ENCODE results near the gene SHMT2. TPM values are rescaled to one million over a fixed set of nuclear protein-coding genes. Genes with fewer than 3 reads are reported as not detected.

The SHMT2 gene
- total and polyA plus RNA-seq, 2 experiments from 2014 or later = 59.9 to 110 TPM

GRCh38 chr12:57263096-57263495 is 33.6 kb downstream of the SHMT2 start:
- DNase-seq (ENCODE audit: low read depth in 1 of 2, low spot score in 1 of 2) = no peak
- TF ChIP-seq, protein P1, sequence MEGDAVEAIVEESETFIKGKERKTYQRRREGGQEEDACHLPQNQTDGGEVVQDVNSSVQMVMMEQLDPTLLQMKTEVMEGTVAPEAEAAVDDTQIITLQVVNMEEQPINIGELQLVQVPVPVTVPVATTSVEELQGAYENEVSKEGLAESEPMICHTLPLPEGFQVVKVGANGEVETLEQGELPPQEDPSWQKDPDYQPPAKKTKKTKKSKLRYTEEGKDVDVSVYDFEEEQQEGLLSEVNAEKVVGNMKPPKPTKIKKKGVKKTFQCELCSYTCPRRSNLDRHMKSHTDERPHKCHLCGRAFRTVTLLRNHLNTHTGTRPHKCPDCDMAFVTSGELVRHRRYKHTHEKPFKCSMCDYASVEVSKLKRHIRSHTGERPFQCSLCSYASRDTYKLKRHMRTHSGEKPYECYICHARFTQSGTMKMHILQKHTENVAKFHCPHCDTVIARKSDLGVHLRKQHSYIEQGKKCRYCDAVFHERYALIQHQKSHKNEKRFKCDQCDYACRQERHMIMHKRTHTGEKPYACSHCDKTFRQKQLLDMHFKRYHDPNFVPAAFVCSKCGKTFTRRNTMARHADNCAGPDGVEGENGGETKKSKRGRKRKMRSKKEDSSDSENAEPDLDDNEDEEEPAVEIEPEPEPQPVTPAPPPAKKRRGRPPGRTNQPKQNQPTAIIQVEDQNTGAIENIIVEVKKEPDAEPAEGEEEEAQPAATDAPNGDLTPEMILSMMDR (IDR thresholded peaks at IDR 0.05; ENCODE audit: low read depth, low read length) = no peak
- Histone ChIP-seq H3K4me1 (ENCODE audit: low read depth) (no peaks in the 10 kb centered on the region), H3K36me3 (peaks cover 27% of the 10 kb centered on the region), H3K27me3 (no peaks in the 10 kb centered on the region), H3K9me3 (ENCODE audit: low read depth) (no peaks in the 10 kb centered on the region), H3K4me3 (no peak overlapping the region), H3K27ac (no peak overlapping the region)

DNA sequence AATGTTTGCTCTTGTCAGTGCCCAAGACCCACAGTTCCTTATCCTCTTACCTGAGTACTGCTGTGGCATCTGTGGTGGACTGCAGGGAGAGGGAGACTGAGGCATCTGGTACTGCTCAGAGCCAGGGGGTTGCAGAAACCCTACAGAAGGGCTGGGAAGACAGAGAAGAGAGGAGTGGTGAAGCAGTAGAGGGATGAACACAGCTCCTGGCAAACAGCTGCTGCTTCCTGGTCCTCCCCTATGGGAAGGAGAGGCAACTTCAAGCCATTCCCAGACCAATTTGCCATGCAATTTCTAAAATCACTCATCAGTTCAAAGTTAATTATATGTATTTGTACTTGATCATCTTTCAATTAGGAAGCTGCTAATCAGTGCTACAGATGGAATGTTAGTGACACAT is 37.2 kb downstream of the SHMT2 start:
- Histone ChIP-seq H3K9me3 (ENCODE audit: low read depth) (no peaks in the 10 kb centered on the region), H3K4me1 (ENCODE audit: low read depth) (no peaks in the 10 kb centered on the region), H3K36me3 (peaks cover 32% of the 10 kb centered on the region), H3K4me3 (no peak overlapping the region), H3K27me3 (no peaks in the 10 kb centered on the region), H3K27ac (no peak overlapping the region)
- TF ChIP-seq, protein P1 (IDR thresholded peaks at IDR 0.05; ENCODE audit: low read depth, low read length) = no peak
- no peak for DNase-seq (ENCODE audit: low read depth in 1 of 2, low spot score in 1 of 2)

DNA sequence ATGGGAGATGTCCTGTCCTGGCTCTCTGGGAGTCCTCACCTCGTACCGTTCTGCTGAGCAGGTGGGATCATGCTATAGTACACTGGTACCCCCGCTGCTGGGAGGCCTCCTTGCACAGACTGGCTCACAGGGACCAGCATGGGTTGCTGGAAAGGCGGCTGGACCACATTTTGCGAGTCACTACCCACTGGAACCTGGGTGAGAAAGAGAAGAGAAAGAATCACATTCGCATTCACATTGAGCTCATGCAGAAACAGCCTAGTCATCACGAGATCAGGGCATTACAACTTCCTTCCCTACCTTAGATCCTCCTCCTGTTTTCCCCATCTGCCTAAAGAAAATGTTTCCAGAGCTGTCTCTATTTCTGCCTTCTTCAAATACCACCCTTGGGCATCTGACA is 38.8 kb downstream of the SHMT2 start:
- no peak overlapping the region for H3K27ac ChIP-seq
- no peaks in the 10 kb centered on the region for H3K9me3 ChIP-seq (ENCODE audit: low read depth)
- TF ChIP-seq, protein P1 (IDR thresholded peaks at IDR 0.05; ENCODE audit: low read depth, low read length) = no peak
- no peak for DNase-seq (ENCODE audit: low read depth in 1 of 2, low spot score in 1 of 2)
- peaks cover 14% of the 10 kb centered on the region for H3K4me1 ChIP-seq (ENCODE audit: low read depth)
- no peaks in the 10 kb centered on the region for H3K27me3 ChIP-seq
- H3K4me3 ChIP-seq = no peak overlapping the region
- H3K36me3 ChIP-seq = peaks cover 32% of the 10 kb centered on the region

DNA sequence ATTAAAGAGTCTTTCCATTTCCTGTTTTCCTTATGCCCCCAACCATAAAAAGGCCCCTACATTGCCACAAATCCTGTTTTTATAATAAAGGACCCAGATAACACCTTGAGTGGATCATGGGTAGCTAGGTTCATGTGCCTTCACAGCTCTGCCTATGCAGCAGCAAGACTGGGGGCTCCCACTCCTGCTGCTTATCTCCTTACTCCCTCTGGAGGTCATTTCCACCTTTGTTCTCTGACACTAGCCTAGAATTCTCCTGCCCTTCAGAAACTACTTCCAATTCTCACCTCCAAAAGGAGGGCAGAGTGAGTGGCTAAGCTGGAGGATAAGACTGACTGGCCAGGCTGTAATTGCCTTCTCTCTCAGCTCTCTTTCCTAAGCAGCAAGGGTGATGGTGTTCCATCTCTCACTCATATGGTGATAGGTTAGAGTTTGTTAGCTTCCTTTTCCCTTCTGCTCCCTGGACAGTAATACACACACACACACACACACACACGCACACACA is 41.5 kb downstream of the SHMT2 start:
- Histone ChIP-seq H3K4me3 (no peak overlapping the region), H3K36me3 (peaks cover 27% of the 10 kb centered on the region), H3K27ac (no peak overlapping the region), H3K27me3 (no peaks in the 10 kb centered on the region), H3K9me3 (ENCODE audit: low read depth) (no peaks in the 10 kb centered on the region), H3K4me1 (ENCODE audit: low read depth) (peaks cover 16% of the 10 kb centered on the region)
- peak in 1 of 2 donors; percentile 54 for DNase-seq (ENCODE audit: low read depth in 1 of 2, low spot score in 1 of 2)
- TF ChIP-seq, protein P1 (IDR thresholded peaks at IDR 0.05; ENCODE audit: low read depth, low read length) = no peak

- TF ChIP-seq, protein P1 (IDR thresholded peaks at IDR 0.05; ENCODE audit: low read depth, low read length) = no peak
- peak overlapping the region; percentile 67 for H3K27ac ChIP-seq
- no peaks in the 10 kb centered on the region for H3K9me3 ChIP-seq (ENCODE audit: low read depth)
Observed at GRCh38 chr12:57272337-57273151, 43.0 kb downstream of the SHMT2 start.

More at GRCh38 chr12:57272337-57273151, 43.0 kb downstream of the SHMT2 start:
- H3K36me3 ChIP-seq = peaks cover 19% of the 10 kb centered on the region
- no peak overlapping the region for H3K4me3 ChIP-seq
- H3K27me3 ChIP-seq = no peaks in the 10 kb centered on the region
- H3K4me1 ChIP-seq (ENCODE audit: low read depth) = peaks cover 16% of the 10 kb centered on the region
- peak; percentile 51 to 71 for DNase-seq (ENCODE audit: low read depth in 1 of 2, low spot score in 1 of 2)

All from cardiac muscle cell (in vitro differentiated cells and primary cell).